ENCODE measurements around the gene TRRAP.

TRRAP gene

DNA sequence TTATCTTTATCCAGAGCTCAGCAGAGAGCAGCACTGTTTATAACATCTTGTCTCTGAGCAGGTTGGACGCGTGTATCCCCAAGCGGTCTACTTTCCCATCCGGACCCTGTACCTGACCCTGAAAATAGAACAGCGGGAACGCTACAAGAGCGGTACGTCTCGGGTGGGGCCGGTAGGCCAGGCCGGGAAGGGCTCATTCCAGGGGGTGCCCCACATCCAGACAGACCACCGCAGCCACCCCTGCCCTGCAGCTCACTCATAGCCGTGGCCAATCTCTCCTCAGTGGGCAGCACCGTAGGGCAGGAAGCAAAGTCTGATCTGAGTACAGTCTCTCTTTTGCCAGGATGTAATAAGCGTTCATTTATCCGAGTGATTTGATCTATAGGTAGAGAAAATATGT lies 113.7 kb downstream of the TRRAP start:
- H3K27me3 ChIP-seq (ENCODE audit: control insufficient read depth, insufficient read depth, low read length) = no peaks in the 10 kb centered on the region
- H3K4me3 ChIP-seq (ENCODE audit: low read depth, low read length) = no peak overlapping the region
- no peaks in the 10 kb centered on the region for H3K4me1 ChIP-seq (ENCODE audit: control insufficient read depth, insufficient read depth, low read length)
- no peak overlapping the region for H3K27ac ChIP-seq (ENCODE audit: low read depth, low read length)
- peaks cover 98% of the 10 kb centered on the region for H3K36me3 ChIP-seq (ENCODE audit: control insufficient read depth, insufficient read depth, low read length)
- H3K9ac ChIP-seq (ENCODE audit: low read length) = no peak overlapping the region
- H3K9me3 ChIP-seq (ENCODE audit: control insufficient read depth, insufficient read depth, low read depth, low read length) = no peaks in the 10 kb centered on the region

DNA sequence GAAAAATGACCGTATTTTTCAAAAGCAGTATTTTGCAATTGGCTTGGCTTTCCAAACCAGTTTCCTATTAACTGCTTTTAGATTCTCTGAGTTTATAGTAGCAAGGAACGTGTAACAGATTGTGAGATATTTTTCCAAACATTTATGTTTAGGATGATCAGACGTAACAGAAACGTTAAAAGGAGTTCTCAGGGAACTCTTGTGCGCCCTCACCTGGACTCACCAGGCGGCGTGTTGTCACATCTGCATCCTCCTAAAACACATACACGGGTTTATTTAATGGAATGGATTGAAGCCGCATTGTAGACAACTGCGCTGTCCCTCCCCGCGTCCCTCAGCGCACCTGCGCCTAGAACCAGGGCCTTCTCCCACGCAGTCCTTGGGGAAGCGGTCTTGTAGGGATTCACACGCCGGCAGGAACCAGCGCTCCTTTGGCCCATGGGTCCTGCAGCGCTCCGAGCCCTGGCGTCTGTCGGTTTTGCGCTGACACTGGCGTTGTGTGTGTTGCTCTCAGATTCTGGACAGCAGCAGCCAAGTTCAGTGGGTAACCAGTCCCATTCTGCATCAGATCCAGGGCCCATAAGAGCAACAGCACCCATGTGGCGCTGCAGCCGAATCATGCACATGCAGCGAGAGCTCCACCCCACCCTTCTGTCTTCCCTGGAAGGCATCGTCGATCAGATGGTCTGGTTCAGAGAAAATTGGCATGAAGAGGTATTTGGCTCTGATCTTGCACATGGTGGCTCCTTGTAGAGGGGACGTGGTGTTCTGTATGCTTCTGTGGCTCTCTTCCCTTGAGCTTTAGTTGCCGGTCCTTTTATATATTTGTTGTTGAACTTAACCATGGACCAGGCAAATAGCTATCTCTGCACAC lies 114.9 kb downstream of the TRRAP start:
- Histone ChIP-seq H3K27ac (ENCODE audit: low read depth, low read length) (no peak overlapping the region), H3K36me3 (ENCODE audit: control insufficient read depth, insufficient read depth, low read length) (peaks cover 91% of the 10 kb centered on the region), H3K9ac (ENCODE audit: low read length) (no peak overlapping the region), H3K27me3 (ENCODE audit: control insufficient read depth, insufficient read depth, low read length) (no peaks in the 10 kb centered on the region), H3K4me3 (ENCODE audit: low read depth, low read length) (no peak overlapping the region), H3K9me3 (ENCODE audit: control insufficient read depth, insufficient read depth, low read depth, low read length) (no peaks in the 10 kb centered on the region), H3K4me1 (ENCODE audit: control insufficient read depth, insufficient read depth, low read length) (no peaks in the 10 kb centered on the region)

GRCh38 chr7:98994046-98994944 lies 116.0 kb downstream of the TRRAP start:
- no peaks in the 10 kb centered on the region for H3K27me3 ChIP-seq (ENCODE audit: control insufficient read depth, insufficient read depth, low read length)
- H3K27ac ChIP-seq (ENCODE audit: low read depth, low read length) = no peak overlapping the region
- no peak overlapping the region for H3K4me3 ChIP-seq (ENCODE audit: low read depth, low read length)
- H3K36me3 ChIP-seq (ENCODE audit: control insufficient read depth, insufficient read depth, low read length) = peaks cover 91% of the 10 kb centered on the region
- H3K9ac ChIP-seq (ENCODE audit: low read length) = no peak overlapping the region
- no peaks in the 10 kb centered on the region for H3K9me3 ChIP-seq (ENCODE audit: control insufficient read depth, insufficient read depth, low read depth, low read length)
- no peaks in the 10 kb centered on the region for H3K4me1 ChIP-seq (ENCODE audit: control insufficient read depth, insufficient read depth, low read length)

DNA sequence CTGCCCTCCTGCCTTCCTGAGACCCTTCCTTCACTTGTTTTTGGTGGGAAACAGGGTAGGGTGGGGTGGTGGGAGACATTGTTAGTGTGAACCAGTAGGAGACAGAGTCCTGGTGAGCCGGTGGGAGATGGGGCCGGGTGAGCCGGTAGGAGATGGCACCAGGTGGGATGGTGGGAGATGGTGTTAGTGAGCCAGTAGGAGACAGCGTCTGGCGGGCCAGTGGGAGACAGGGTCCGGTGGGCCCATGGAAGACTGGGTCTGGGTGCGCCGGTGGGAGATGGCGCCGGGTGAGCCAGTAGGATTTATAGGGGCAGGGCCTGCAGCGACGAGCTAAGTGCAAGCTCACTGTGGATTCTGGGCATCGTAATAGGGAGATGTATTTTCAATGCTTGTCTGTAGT lies 116.8 kb downstream of the TRRAP start:
- H3K36me3 ChIP-seq (ENCODE audit: control insufficient read depth, insufficient read depth, low read length) = peaks cover 90% of the 10 kb centered on the region
- H3K27ac ChIP-seq (ENCODE audit: low read depth, low read length) = no peak overlapping the region
- no peaks in the 10 kb centered on the region for H3K27me3 ChIP-seq (ENCODE audit: control insufficient read depth, insufficient read depth, low read length)
- H3K4me1 ChIP-seq (ENCODE audit: control insufficient read depth, insufficient read depth, low read length) = no peaks in the 10 kb centered on the region
- H3K4me3 ChIP-seq (ENCODE audit: low read depth, low read length) = no peak overlapping the region
- H3K9me3 ChIP-seq (ENCODE audit: control insufficient read depth, insufficient read depth, low read depth, low read length) = no peaks in the 10 kb centered on the region
- no peak overlapping the region for H3K9ac ChIP-seq (ENCODE audit: low read length)

DNA sequence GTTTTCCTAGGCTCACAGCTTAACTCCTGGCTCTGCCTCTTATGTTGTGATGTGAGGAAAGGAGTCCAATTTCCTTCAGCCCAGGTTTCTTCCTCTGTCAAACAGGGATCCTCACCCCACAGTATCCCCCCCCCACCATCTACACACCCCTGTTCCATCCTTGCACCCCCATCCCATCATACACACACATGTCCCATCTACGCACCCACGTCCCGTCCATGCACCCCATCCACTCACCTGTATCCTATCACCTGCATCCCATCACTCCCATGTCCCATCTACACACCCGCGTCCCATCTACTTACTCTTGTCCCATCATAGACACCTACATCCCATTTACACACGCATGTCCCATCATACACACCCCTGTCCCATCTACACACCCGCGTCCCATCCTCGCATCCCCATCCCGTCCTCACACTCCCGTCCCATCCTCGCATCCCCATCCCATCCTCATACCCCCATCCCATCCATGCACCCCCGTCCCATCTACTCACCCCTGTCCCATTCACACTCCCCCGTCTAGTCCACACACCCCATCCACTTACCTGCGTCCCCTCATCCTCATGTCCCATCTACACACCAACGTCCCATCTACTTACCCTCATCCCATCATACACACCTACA lies 117.3 kb downstream of the TRRAP start:
- Histone ChIP-seq H3K27me3 (ENCODE audit: control insufficient read depth, insufficient read depth, low read length) (no peaks in the 10 kb centered on the region), H3K4me3 (ENCODE audit: low read depth, low read length) (no peak overlapping the region), H3K9me3 (ENCODE audit: control insufficient read depth, insufficient read depth, low read depth, low read length) (no peaks in the 10 kb centered on the region), H3K36me3 (ENCODE audit: control insufficient read depth, insufficient read depth, low read length) (peaks cover 90% of the 10 kb centered on the region), H3K9ac (ENCODE audit: low read length) (no peak overlapping the region), H3K4me1 (ENCODE audit: control insufficient read depth, insufficient read depth, low read length) (no peaks in the 10 kb centered on the region), H3K27ac (ENCODE audit: low read depth, low read length) (no peak overlapping the region)

DNA sequence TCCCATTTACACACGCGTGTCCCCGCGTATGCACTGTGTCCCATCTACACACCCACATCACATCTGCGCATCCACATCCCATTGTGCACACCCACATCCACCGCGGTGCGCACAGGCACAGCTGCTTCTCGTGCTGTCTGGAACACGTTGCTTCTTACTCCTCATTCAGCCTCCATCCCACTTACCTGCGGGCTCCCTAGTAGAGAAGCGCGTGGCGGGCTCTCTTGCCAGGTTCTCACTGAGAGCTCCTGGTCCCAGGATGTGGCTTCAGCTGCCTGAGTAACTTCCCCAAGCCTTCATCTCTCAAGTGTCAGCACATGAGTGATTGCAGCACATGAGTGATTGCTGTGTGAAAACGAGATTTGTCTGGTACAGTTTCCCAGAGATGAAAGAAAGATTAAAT lies 117.8 kb downstream of the TRRAP start:
- Histone ChIP-seq H3K36me3 (ENCODE audit: control insufficient read depth, insufficient read depth, low read length) (peaks cover 90% of the 10 kb centered on the region), H3K9me3 (ENCODE audit: control insufficient read depth, insufficient read depth, low read depth, low read length) (no peaks in the 10 kb centered on the region), H3K4me3 (ENCODE audit: low read depth, low read length) (no peak overlapping the region), H3K27me3 (ENCODE audit: control insufficient read depth, insufficient read depth, low read length) (no peaks in the 10 kb centered on the region), H3K9ac (ENCODE audit: low read length) (no peak overlapping the region), H3K4me1 (ENCODE audit: control insufficient read depth, insufficient read depth, low read length) (no peaks in the 10 kb centered on the region), H3K27ac (ENCODE audit: low read depth, low read length) (no peak overlapping the region)

DNA sequence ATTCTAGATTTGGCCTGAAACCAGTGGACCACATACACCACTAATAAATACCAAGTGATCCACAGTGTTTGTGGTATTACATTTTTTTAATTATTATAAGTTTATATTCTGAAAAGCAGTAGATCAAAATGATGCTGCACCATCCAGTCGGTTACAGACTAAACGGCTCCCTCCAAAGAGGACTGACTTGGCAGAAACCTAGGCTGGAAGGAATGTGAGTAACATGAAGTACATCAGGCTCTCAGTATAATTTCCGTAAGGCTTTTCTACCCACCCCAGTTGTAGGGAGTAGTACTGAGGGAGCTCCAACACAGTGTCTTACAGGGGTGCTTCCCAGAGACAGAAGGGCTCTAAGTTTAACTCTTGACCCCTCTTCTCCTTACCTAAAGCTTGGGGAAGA lies 119.5 kb downstream of the TRRAP start:
- Histone ChIP-seq H3K27me3 (ENCODE audit: control insufficient read depth, insufficient read depth, low read length) (no peaks in the 10 kb centered on the region), H3K4me3 (ENCODE audit: low read depth, low read length) (no peak overlapping the region), H3K4me1 (ENCODE audit: control insufficient read depth, insufficient read depth, low read length) (no peaks in the 10 kb centered on the region), H3K27ac (ENCODE audit: low read depth, low read length) (no peak overlapping the region), H3K9ac (ENCODE audit: low read length) (no peak overlapping the region), H3K9me3 (ENCODE audit: control insufficient read depth, insufficient read depth, low read depth, low read length) (no peaks in the 10 kb centered on the region), H3K36me3 (ENCODE audit: control insufficient read depth, insufficient read depth, low read length) (peaks cover 89% of the 10 kb centered on the region)

DNA sequence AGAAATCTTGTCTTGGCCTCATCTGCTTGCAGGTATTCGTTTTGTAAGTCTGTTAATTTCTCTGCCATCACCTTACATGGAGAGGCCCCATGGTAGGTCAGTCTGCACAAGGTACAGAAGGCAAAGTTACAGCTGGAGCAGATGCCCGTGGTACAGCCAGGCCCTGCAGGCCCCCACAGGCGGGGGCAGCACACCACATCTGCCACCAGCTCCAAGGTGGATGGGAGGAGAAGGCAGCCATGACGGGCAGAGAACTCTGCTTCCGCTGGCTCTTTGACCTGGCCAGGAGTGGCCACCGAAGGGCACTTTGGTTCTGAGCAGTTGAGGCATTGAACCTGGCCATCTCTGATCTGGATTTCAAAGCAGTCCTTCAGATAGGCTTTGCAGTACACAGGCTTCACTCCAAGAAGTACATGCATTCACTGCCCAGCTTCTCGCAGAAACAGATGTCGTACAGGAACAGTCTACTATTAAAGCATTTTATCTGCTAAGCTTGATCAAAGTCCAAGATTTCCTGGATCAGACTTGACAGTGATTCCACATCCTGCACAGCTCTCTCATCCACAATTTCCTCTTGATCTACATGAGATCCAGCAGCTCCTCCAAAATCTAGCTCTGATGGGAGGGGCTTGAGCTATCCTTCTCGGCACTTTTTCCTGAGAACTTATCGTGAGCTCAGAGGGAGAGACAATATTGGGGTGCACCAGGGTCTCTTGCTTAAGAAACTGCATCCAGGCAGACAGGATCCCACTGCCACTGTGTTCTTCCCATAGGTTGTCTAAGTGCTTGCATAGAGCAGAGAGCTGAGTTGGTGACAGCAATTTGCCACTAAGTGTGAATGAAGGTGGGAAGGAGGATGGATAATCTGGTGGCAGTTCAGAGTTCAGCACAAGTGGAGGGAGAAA lies 120.7 kb downstream of the TRRAP start:
- Histone ChIP-seq H3K4me1 (ENCODE audit: control insufficient read depth, insufficient read depth, low read length) (no peaks in the 10 kb centered on the region), H3K9me3 (ENCODE audit: control insufficient read depth, insufficient read depth, low read depth, low read length) (no peaks in the 10 kb centered on the region), H3K9ac (ENCODE audit: low read length) (no peak overlapping the region), H3K27ac (ENCODE audit: low read depth, low read length) (no peak overlapping the region), H3K36me3 (ENCODE audit: control insufficient read depth, insufficient read depth, low read length) (peaks cover 88% of the 10 kb centered on the region), H3K4me3 (ENCODE audit: low read depth, low read length) (no peak overlapping the region), H3K27me3 (ENCODE audit: control insufficient read depth, insufficient read depth, low read length) (no peaks in the 10 kb centered on the region)

DNA sequence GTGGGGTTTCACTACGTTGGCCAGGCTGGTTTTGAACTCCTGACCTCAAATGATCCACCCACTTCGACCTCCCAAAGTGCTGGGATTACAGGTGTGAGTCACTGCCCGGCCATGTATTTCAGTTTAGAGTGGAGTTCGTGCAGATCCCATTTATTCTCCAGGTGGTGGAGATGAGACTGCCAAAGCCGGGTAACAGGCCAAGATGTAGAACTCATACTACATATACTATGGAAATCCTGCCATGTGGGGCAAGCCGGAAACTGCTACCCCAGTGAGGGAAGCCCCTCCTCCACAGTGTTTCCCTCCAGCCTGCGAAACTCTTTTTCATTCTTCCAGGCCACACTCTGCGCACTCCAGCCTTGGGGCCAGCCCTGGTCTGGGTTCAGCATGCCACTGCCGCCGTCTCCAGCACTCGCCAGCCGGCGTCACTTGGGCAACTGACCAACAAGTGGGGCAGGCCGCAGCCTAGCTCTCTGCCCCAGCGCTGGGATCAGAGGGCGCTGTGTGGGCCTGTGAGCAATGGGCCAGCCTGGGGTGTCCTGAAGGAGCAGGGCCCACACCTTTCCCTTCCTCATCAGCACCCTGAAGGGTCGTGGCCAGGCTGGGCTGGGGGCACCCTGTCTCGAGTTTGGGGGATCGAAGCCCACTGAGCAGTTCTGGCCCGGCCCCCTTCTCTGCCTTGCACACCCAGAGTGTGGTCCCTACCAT lies 122.0 kb downstream of the TRRAP start:
- Histone ChIP-seq H3K4me1 (ENCODE audit: control insufficient read depth, insufficient read depth, low read length) (no peaks in the 10 kb centered on the region), H3K27me3 (ENCODE audit: control insufficient read depth, insufficient read depth, low read length) (no peaks in the 10 kb centered on the region), H3K36me3 (ENCODE audit: control insufficient read depth, insufficient read depth, low read length) (peaks cover 88% of the 10 kb centered on the region), H3K4me3 (ENCODE audit: low read depth, low read length) (no peak overlapping the region), H3K27ac (ENCODE audit: low read depth, low read length) (no peak overlapping the region), H3K9ac (ENCODE audit: low read length) (no peak overlapping the region), H3K9me3 (ENCODE audit: control insufficient read depth, insufficient read depth, low read depth, low read length) (no peaks in the 10 kb centered on the region)

DNA sequence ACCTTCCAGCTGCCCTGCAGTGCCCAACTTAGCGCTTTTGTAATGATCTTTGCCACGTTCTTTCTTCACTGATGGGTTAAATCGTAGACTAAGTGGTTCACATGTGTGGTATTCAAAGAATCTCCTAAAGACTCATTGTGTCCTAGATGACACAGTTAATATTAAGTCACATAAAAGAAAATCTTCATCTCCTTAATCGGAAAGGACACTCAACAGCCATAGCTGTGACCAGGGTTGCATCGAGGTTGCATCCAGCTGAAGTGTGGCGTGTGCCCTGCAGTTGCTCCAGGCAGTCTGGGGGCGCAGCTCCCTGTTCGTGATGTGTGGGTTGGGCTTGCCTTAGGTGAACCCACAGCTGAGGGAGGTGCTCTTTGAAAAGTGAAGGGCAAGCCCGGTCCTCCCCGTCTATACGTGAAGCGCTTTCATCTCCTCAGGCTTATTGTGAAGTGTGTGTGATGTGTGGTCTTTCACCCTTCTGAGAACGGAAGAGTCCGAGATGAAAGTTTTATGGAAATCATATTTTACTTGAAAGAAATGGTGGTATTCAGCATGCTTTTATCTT lies 122.7 kb downstream of the TRRAP start:
- Histone ChIP-seq H3K9ac (ENCODE audit: low read length) (no peak overlapping the region), H3K4me1 (ENCODE audit: control insufficient read depth, insufficient read depth, low read length) (no peaks in the 10 kb centered on the region), H3K36me3 (ENCODE audit: control insufficient read depth, insufficient read depth, low read length) (peaks cover 88% of the 10 kb centered on the region), H3K4me3 (ENCODE audit: low read depth, low read length) (no peak overlapping the region), H3K27ac (ENCODE audit: low read depth, low read length) (no peak overlapping the region), H3K9me3 (ENCODE audit: control insufficient read depth, insufficient read depth, low read depth, low read length) (no peaks in the 10 kb centered on the region), H3K27me3 (ENCODE audit: control insufficient read depth, insufficient read depth, low read length) (no peaks in the 10 kb centered on the region)

Measured in HUES6 (cell line).